Measurements from ENCODE around the gene FBXL7. TPM values are rescaled to one million over a fixed set of nuclear protein-coding genes. Genes with fewer than 3 reads are reported as not detected.

Gene FBXL7
- total and polyA plus RNA-seq, 2 donors (not counting 3 experiments of a cell fraction or from before 2014, with no cell fraction given) = 23.5 to 32.2 TPM

- no peak for TF ChIP-seq POLR2AphosphoS5 (IDR thresholded peaks at IDR 0.05; ENCODE audit: insufficient read depth, low read depth, low read length)
- no peak for TF ChIP-seq JUN (IDR thresholded peaks at IDR 0.05; ENCODE audit: borderline replicate concordance, insufficient read depth, insufficient read length, low read depth)
- TF ChIP-seq MAX (IDR thresholded peaks at IDR 0.05; ENCODE audit: insufficient read depth, insufficient read length) = no peak
- no peak for TF ChIP-seq MYC (IDR thresholded peaks at IDR 0.05; ENCODE audit: low read depth, low read length)
- TF ChIP-seq GATA2 (IDR thresholded peaks at IDR 0.05; ENCODE audit: insufficient read depth, insufficient read length, low read depth, low read length) = no peak
- TF ChIP-seq FOS (IDR thresholded peaks at IDR 0.05; ENCODE audit: borderline replicate concordance, insufficient read depth, low read length) = no peak
- TF ChIP-seq CTCF (IDR thresholded peaks at IDR 0.05; ENCODE audit: extremely low read depth in 1 of 2, insufficient read depth in 1 of 2, low read depth in 1 of 2, low read length in 2 of 2) = no peak
- TF ChIP-seq EZH2 (IDR thresholded peaks at IDR 0.05; ENCODE audit: borderline replicate concordance, low read depth, low read length, severe bottlenecking) = no peak
- no peak for TF ChIP-seq POLR2A (IDR thresholded peaks at IDR 0.05; ENCODE audit: low read depth, low read length)
- intact Hi-C loops (cut with micrococcal nuclease) (no loop called here), dilution Hi-C loops (cut with MboI; ENCODE audit: extremely low pct_ligation_motif_present, low sequenced_read_pairs) (no loop called here)
- Histone ChIP-seq H3K4me1 (ENCODE audit: control insufficient read depth, extremely low read depth, insufficient read depth, low read length) (peaks cover 18% of the 10 kb centered on the region), H3K79me2 (ENCODE audit: control insufficient read depth, insufficient read depth, low read length) (no peaks in the 10 kb centered on the region), H3K27ac (ENCODE audit: insufficient read depth, low read depth, low read length) (no peak overlapping the region), H4K20me1 (replicated peaks; ENCODE audit: control insufficient read depth, extremely low read depth, insufficient read depth, low read length) (no peaks in the 10 kb centered on the region), H3K36me3 (ENCODE audit: control insufficient read depth in 2 of 2, extremely low read depth in 1 of 2, insufficient read depth in 2 of 2, low read length in 2 of 2) (no peaks in the 10 kb centered on the region), H3K27me3 (ENCODE audit: control insufficient read depth in 2 of 2, insufficient read depth in 2 of 2, low read length in 2 of 2) (peaks cover 20 to 27% of the 10 kb centered on the region in 2 experiments), H3K9me3 (replicated peaks; ENCODE audit: control insufficient read depth, insufficient read depth, low read length) (no peaks in the 10 kb centered on the region), H3K9ac (replicated peaks; ENCODE audit: extremely low read depth, insufficient read depth, low read length) (no peak overlapping the region), H3K4me2 (ENCODE audit: insufficient read depth, low read length) (no peak overlapping the region), H3K4me3 (replicated peaks in 1 of 3; ENCODE audit: insufficient read depth in 1 of 3, low read depth in 1 of 3, low read length in 3 of 3) (no peak overlapping the region), H2AFZ (ENCODE audit: low read depth, low read length) (no peak overlapping the region), H3K9me1 (replicated peaks; ENCODE audit: control insufficient read depth, extremely low read depth, insufficient read depth, low read length) (no peaks in the 10 kb centered on the region)
- ChIA-PET CTCF (interaction anchor here (2.3 kb wide), 1 partner anchor 388 kb away, joined by 6 read pairs; no protein-coding TSS in a partner anchor), POLR2A (no interaction called here)
- no TSS peak for BruUV-seq (replicated peaks)
- FAIRE-seq (no peak), DNase-seq (ENCODE audit: low read depth, low spot score) (no peak)
Observed at GRCh38 chr5:15493501-15493900, 6.5 kb upstream of the FBXL7 start.

Measured in endothelial cell of umbilical vein (primary cell).